Activated naive CD4-positive, alpha-beta T cell treated with anti-CD3 and anti-CD28 coated beads, Interleukin-2, amount 10 ng/mL, durations not matched to agents 7 days and 5 days (primary cell): ENCODE measurements around the gene YEATS2.
A peak's percentile ranks its signal among the peaks of the same experiment; 100 is the strongest.
"Not testable (repeated sequence)": the region's sequence is repeated elsewhere in the genome, so short reads cannot be mapped to it uniquely, and the experiment has no call there.

Experiments used
- CTCF ChIA-PET: fragments of 350-600 bp; sonication (Branson Sonifier 250); formaldehyde crosslinking; loops from one replicate; lab custom pipeline; 2021; ENCODE audit warnings: antibody characterized with exemption; lab: Charles Lee
- DNase-seq: peaks from one replicate; pipeline ENCODE4 v3.0.0-alpha.2; 2020
- H3K27ac Mint-ChIP-seq: one replicate; pipeline ENCODE4 v1.8.0; 2021; ENCODE audit warnings: mild to moderate bottlenecking, moderate library complexity, mixed read lengths
- H3K27me3 Mint-ChIP-seq: one replicate; pipeline ENCODE4 v1.8.0; 2021; ENCODE audit warnings: mild to moderate bottlenecking, mixed read lengths
- H3K36me3 Mint-ChIP-seq: one replicate; pipeline ENCODE4 v1.8.0; 2021; ENCODE audit warnings: mixed read lengths
- H3K4me1 Mint-ChIP-seq: one replicate; pipeline ENCODE4 v1.8.0; 2021; ENCODE audit warnings: mixed read lengths
- H3K4me3 Mint-ChIP-seq: one replicate; pipeline ENCODE4 v1.8.0; 2021; ENCODE audit warnings: mild to moderate bottlenecking, moderate library complexity, mixed read lengths
- H3K9me3 Mint-ChIP-seq: one replicate; pipeline ENCODE4 v1.8.0; 2021; ENCODE audit warnings: mixed read lengths

The YEATS2 gene

GRCh38 chr3:183697123-183697609 lies 431 bp upstream of the YEATS2 start:
- H3K27me3 Mint-ChIP-seq: peaks cover 8% of the 10 kb centered on the region
- CTCF ChIA-PET: interaction anchor here (0.8 kb wide), 1 partner anchor 69 kb away, joined by 3 read pairs; no protein-coding TSS in a partner anchor
- H3K36me3 Mint-ChIP-seq: peaks cover 22% of the 10 kb centered on the region
- H3K27ac Mint-ChIP-seq: peak overlapping the region; percentile 87
- H3K4me3 Mint-ChIP-seq: peak overlapping the region; percentile 75
- H3K4me1 Mint-ChIP-seq: peaks cover 41% of the 10 kb centered on the region
- no peaks in the 10 kb centered on the region for H3K9me3 Mint-ChIP-seq
- DNase-seq: no peak

GRCh38 chr3:183698318-183698751 lies 738 bp downstream of the YEATS2 start:
- H3K4me3 Mint-ChIP-seq: peak overlapping the region; percentile 76
- H3K4me1 Mint-ChIP-seq: peaks cover 43% of the 10 kb centered on the region
- H3K9me3 Mint-ChIP-seq: no peaks in the 10 kb centered on the region
- DNase-seq: peak; percentile 46
- H3K27ac Mint-ChIP-seq: peak overlapping the region; percentile 94
- CTCF ChIA-PET: interaction anchor here (0.7 kb wide), 1 partner anchor 219 kb away, joined by 3 read pairs; no protein-coding TSS in a partner anchor
- H3K36me3 Mint-ChIP-seq: peaks cover 22% of the 10 kb centered on the region
- H3K27me3 Mint-ChIP-seq: peaks cover 8% of the 10 kb centered on the region

- H3K9me3 Mint-ChIP-seq: no peaks in the 10 kb centered on the region
- H3K4me3 Mint-ChIP-seq: peak overlapping the region; percentile 76
- CTCF ChIA-PET: interaction anchor here (0.7 kb wide), 1 partner anchor 219 kb away, joined by 3 read pairs; no protein-coding TSS in a partner anchor
- H3K27me3 Mint-ChIP-seq: peaks cover 8% of the 10 kb centered on the region
- peaks cover 22% of the 10 kb centered on the region for H3K36me3 Mint-ChIP-seq
- DNase-seq: no peak
- peaks cover 43% of the 10 kb centered on the region for H3K4me1 Mint-ChIP-seq
- peak overlapping the region; percentile 94 for H3K27ac Mint-ChIP-seq
Observed at GRCh38 chr3:183698756-183699155, 1.2 kb downstream of the YEATS2 start.

GRCh38 chr3:183699238-183699947 lies 1.8 kb downstream of the YEATS2 start:
- Mint-ChIP-seq H3K4me3 (peak overlapping the region; percentile 76), H3K27me3 (peaks cover 4% of the 10 kb centered on the region), H3K4me1 (peaks cover 46% of the 10 kb centered on the region), H3K36me3 (peaks cover 24% of the 10 kb centered on the region), H3K27ac (peak overlapping the region; percentile 94), H3K9me3 (no peaks in the 10 kb centered on the region)
- CTCF ChIA-PET: interaction anchor here (0.8 kb wide), 1 partner anchor 68 kb away, joined by 3 read pairs; no protein-coding TSS in a partner anchor
- no peak for DNase-seq

GRCh38 chr3:183701744-183702143 lies 4.1 kb downstream of the YEATS2 start:
- H3K27me3 Mint-ChIP-seq: no peaks in the 10 kb centered on the region
- peaks cover 46% of the 10 kb centered on the region for H3K4me1 Mint-ChIP-seq
- H3K27ac Mint-ChIP-seq: no peak overlapping the region
- H3K36me3 Mint-ChIP-seq: peaks cover 29% of the 10 kb centered on the region
- DNase-seq: no peak
- no peak overlapping the region for H3K4me3 Mint-ChIP-seq
- CTCF ChIA-PET: no interaction called here
- H3K9me3 Mint-ChIP-seq: no peaks in the 10 kb centered on the region

GRCh38 chr3:183703892-183704291 lies 6.3 kb downstream of the YEATS2 start:
- H3K36me3 Mint-ChIP-seq: peaks cover 26% of the 10 kb centered on the region
- H3K27me3 Mint-ChIP-seq, H3K27ac Mint-ChIP-seq, H3K9me3 Mint-ChIP-seq, DNase-seq, CTCF ChIA-PET, H3K4me3 Mint-ChIP-seq: not testable (repeated sequence)
- H3K4me1 Mint-ChIP-seq: peaks cover 37% of the 10 kb centered on the region

GRCh38 chr3:183710231-183710630 lies 12.6 kb downstream of the YEATS2 start:
- Mint-ChIP-seq H3K4me1 (peaks cover 6% of the 10 kb centered on the region), H3K27ac (no peak overlapping the region), H3K4me3 (no peak overlapping the region), H3K36me3 (peaks cover 12% of the 10 kb centered on the region), H3K27me3 (no peaks in the 10 kb centered on the region), H3K9me3 (no peaks in the 10 kb centered on the region)
- CTCF ChIA-PET: no interaction called here
- DNase-seq: no peak

GRCh38 chr3:183711516-183711915 lies 13.9 kb downstream of the YEATS2 start:
- no peak overlapping the region for H3K4me3 Mint-ChIP-seq
- DNase-seq: no peak
- H3K36me3 Mint-ChIP-seq: peaks cover 8% of the 10 kb centered on the region
- CTCF ChIA-PET: no interaction called here
- no peaks in the 10 kb centered on the region for H3K9me3 Mint-ChIP-seq
- H3K4me1 Mint-ChIP-seq: peaks cover 6% of the 10 kb centered on the region
- no peaks in the 10 kb centered on the region for H3K27me3 Mint-ChIP-seq
- H3K27ac Mint-ChIP-seq: no peak overlapping the region

- peaks cover 27% of the 10 kb centered on the region for H3K36me3 Mint-ChIP-seq
- CTCF ChIA-PET: no interaction called here
- H3K4me3 Mint-ChIP-seq: no peak overlapping the region
- H3K27ac Mint-ChIP-seq: no peak overlapping the region
- H3K4me1 Mint-ChIP-seq: peaks cover 3% of the 10 kb centered on the region
- DNase-seq: no peak
- H3K27me3 Mint-ChIP-seq: no peaks in the 10 kb centered on the region
- no peaks in the 10 kb centered on the region for H3K9me3 Mint-ChIP-seq
Observed at GRCh38 chr3:183714622-183715021, 17.0 kb downstream of the YEATS2 start.

- H3K27me3 Mint-ChIP-seq: no peaks in the 10 kb centered on the region
- H3K36me3 Mint-ChIP-seq: peaks cover 47% of the 10 kb centered on the region
- H3K4me3 Mint-ChIP-seq: no peak overlapping the region
- DNase-seq: no peak
- CTCF ChIA-PET: no interaction called here
- H3K4me1 Mint-ChIP-seq: no peaks in the 10 kb centered on the region
- H3K9me3 Mint-ChIP-seq: no peaks in the 10 kb centered on the region
- no peak overlapping the region for H3K27ac Mint-ChIP-seq
Observed at GRCh38 chr3:183718012-183718411, 20.4 kb downstream of the YEATS2 start.

- Mint-ChIP-seq H3K4me1 (no peaks in the 10 kb centered on the region), H3K27ac (peak overlapping the region; percentile 54), H3K36me3 (peaks cover 65% of the 10 kb centered on the region), H3K27me3 (no peaks in the 10 kb centered on the region), H3K9me3 (no peaks in the 10 kb centered on the region), H3K4me3 (no peak overlapping the region)
- no peak for DNase-seq
- CTCF ChIA-PET: no interaction called here
Observed at GRCh38 chr3:183725387-183725786, 27.8 kb downstream of the YEATS2 start.

GRCh38 chr3:183728204-183728603 lies 30.6 kb downstream of the YEATS2 start:
- H3K36me3 Mint-ChIP-seq: peaks cover 60% of the 10 kb centered on the region
- CTCF ChIA-PET: interaction anchor here (1.3 to 1.6 kb wide), 2 partner anchors 39 to 259 kb away, joined by 3 to 4 read pairs; no protein-coding TSS in a partner anchor
- no peaks in the 10 kb centered on the region for H3K27me3 Mint-ChIP-seq
- H3K27ac Mint-ChIP-seq: peak overlapping the region; percentile 42
- no peak for DNase-seq
- no peak overlapping the region for H3K4me3 Mint-ChIP-seq
- no peaks in the 10 kb centered on the region for H3K9me3 Mint-ChIP-seq
- H3K4me1 Mint-ChIP-seq: no peaks in the 10 kb centered on the region

GRCh38 chr3:183730361-183730760 lies 32.8 kb downstream of the YEATS2 start:
- Mint-ChIP-seq H3K9me3 (no peaks in the 10 kb centered on the region), H3K27me3 (no peaks in the 10 kb centered on the region), H3K27ac (no peak overlapping the region), H3K36me3 (peaks cover 64% of the 10 kb centered on the region), H3K4me1 (no peaks in the 10 kb centered on the region), H3K4me3 (no peak overlapping the region)
- DNase-seq: no peak
- CTCF ChIA-PET: no interaction called here

- Mint-ChIP-seq H3K27me3 (no peaks in the 10 kb centered on the region), H3K27ac (no peak overlapping the region), H3K9me3 (no peaks in the 10 kb centered on the region), H3K4me1 (no peaks in the 10 kb centered on the region), H3K36me3 (peaks cover 60% of the 10 kb centered on the region), H3K4me3 (no peak overlapping the region)
- CTCF ChIA-PET: no interaction called here
- no peak for DNase-seq
Observed at GRCh38 chr3:183731611-183732010, 34.0 kb downstream of the YEATS2 start.

- CTCF ChIA-PET: no interaction called here
- no peak overlapping the region for H3K27ac Mint-ChIP-seq
- H3K27me3 Mint-ChIP-seq: no peaks in the 10 kb centered on the region
- H3K9me3 Mint-ChIP-seq: no peaks in the 10 kb centered on the region
- H3K36me3 Mint-ChIP-seq: peaks cover 58% of the 10 kb centered on the region
- no peaks in the 10 kb centered on the region for H3K4me1 Mint-ChIP-seq
- no peak overlapping the region for H3K4me3 Mint-ChIP-seq
- no peak for DNase-seq
Observed at GRCh38 chr3:183733553-183733952, 36.0 kb downstream of the YEATS2 start.
